Ovary (tissue), 3 donors: ENCODE measurements around the gene ACKR2.

Experiments
- CTCF ChIP-seq, 3 donors: fragments of 450-650 bp in 2 of 3; fragments of 200-600 bp in 1 of 3; IDR thresholded peaks; one replicate each; pipeline versions ENCODE4 v1.5.1 to v1.8.0; 2016 to 2022; ENCODE audit warnings: antibody characterized with exemption in 3 of 3, mild to moderate bottlenecking in 1 of 3
- EP300 ChIP-seq: sonication (generic); formaldehyde crosslinking; IDR thresholded peaks from one replicate; pipeline ENCODE4 v1.6.1; 2017; ENCODE audit warnings: antibody characterized with exemption
- POLR2A ChIP-seq: fragments of 450-650 bp; IDR thresholded peaks from one replicate; pipeline ENCODE4 v1.6.1; 2017; ENCODE audit warnings: antibody characterized with exemption, mild to moderate bottlenecking, moderate library complexity
- donor health status: DM: no; HTN: no; CAD: no.

- TF ChIP-seq POLR2A = no peak
- TF ChIP-seq CTCF (IDR thresholded peaks at IDR 0.05) = no peak
- no peak for TF ChIP-seq EP300
Measured at GRCh38 chr3:42815826-42816225, 6.6 kb downstream of the ACKR2 start.
